Hepatocyte (in vitro differentiated cells): ENCODE results near the gene SCN2A. TPM values are rescaled to one million over a fixed set of nuclear protein-coding genes. Genes with fewer than 3 reads are reported as not detected.
A peak's percentile ranks its signal among the peaks of the same experiment; 100 is the strongest.

Source experiments
- DNase-seq: peaks from one replicate; pipeline ENCODE4 v3.0.0-alpha.2; 2016; ENCODE audit warnings: low spot score
- H2AFZ ChIP-seq: fragments of 200-600 bp; sonication (generic); 2 replicates; pipeline ENCODE4 v1.6.0; 2016; ENCODE audit warnings: antibody characterized with exemption, mild to moderate bottlenecking
- H3K27ac ChIP-seq: fragments of 200-600 bp; sonication (generic); 2 replicates; pipeline ENCODE4 v1.5.1; 2016; ENCODE audit warnings: mild to moderate bottlenecking
- H3K27me3 ChIP-seq: fragments of 200-600 bp; sonication (generic); 2 replicates; pipeline ENCODE4 v1.6.1; 2016
- H3K36me3 ChIP-seq: fragments of 200-600 bp; sonication (generic); replicated peaks from 2 replicates; pipeline ENCODE4 v1.5.1; 2016; ENCODE audit warnings: low read depth; ENCODE audit not compliant: insufficient read depth
- H3K4me1 ChIP-seq: fragments of 200-600 bp; sonication (generic); 2 replicates; pipeline ENCODE4 v1.5.1; 2016; ENCODE audit warnings: mild to moderate bottlenecking, moderate library complexity; ENCODE audit not compliant: insufficient read depth
- H3K4me2 ChIP-seq: fragments of 200-600 bp; sonication (generic); 2 replicates; pipeline ENCODE4 v1.6.0; 2016
- H3K4me3 ChIP-seq: fragments of 200-600 bp; sonication (generic); 2 replicates; pipeline ENCODE4 v1.5.1; 2016; ENCODE audit warnings: mild to moderate bottlenecking
- H3K79me2 ChIP-seq: fragments of 200-600 bp; sonication (generic); 2 replicates; pipeline ENCODE4 v1.6.0; 2017; ENCODE audit warnings: mild to moderate bottlenecking
- H3K9me2 ChIP-seq: fragments of 200-600 bp; sonication (generic); replicated peaks from 2 replicates; pipeline ENCODE4 v1.6.0; 2017; ENCODE audit warnings: mild to moderate bottlenecking; ENCODE audit not compliant: insufficient read depth
- H3K9me3 ChIP-seq: fragments of 200-600 bp; sonication (generic); 2 replicates; pipeline ENCODE4 v1.5.1; 2016; ENCODE audit warnings: low read depth, mild to moderate bottlenecking
- H4K20me1 ChIP-seq: fragments of 200-600 bp; sonication (generic); 2 replicates; pipeline ENCODE4 v1.6.0; 2016; ENCODE audit warnings: mild to moderate bottlenecking; ENCODE audit not compliant: insufficient read depth, poor library complexity, severe bottlenecking
- EZH2 ChIP-seq: fragments of 200-600 bp; sonication (generic); IDR thresholded peaks from 2 replicates; pipeline ENCODE4 v1.6.1; 2016; ENCODE audit warnings: antibody characterized with exemption, mild to moderate bottlenecking, borderline replicate concordance
- EZH2phosphoT487 ChIP-seq: fragments of 200-600 bp; sonication (generic); IDR thresholded peaks from one replicate; pipeline ENCODE4 v1.6.1; 2018; ENCODE audit warnings: antibody characterized with exemption, mild to moderate bottlenecking, low read depth, moderate library complexity; ENCODE audit not compliant: unreplicated experiment, severe bottlenecking
- WGBS: methylation state at CpG from one replicate; pipeline ENCODE4 v1.1.6; 2016; ENCODE audit warnings: low lambda C conversion rate; ENCODE audit errors: missing lambda C conversion rate; 5-methylcytosine and 5-hydroxymethylcytosine counted together
- polyA plus RNA-seq: library from polyadenylated mRNA; unstranded; fragments of >200 nt; fragmentation: Nextera tagmentation; extraction: Ambion mirVana; gene quantifications from 2 replicates; pipeline ENCODE4 v1.2.1, GENCODE V29; 2016
- total RNA-seq: library from RNA; depleted of rRNA; stranded (reverse); fragments of >200 nt; gene quantifications from 2 replicates; pipeline ENCODE4 v1.2.3, GENCODE V29; 2014
- TF ChIP-seq, protein P1 (sequence below): fragments of 200-600 bp; sonication (generic); IDR thresholded peaks from 2 replicates; pipeline ENCODE4 v1.5.1; 2016; ENCODE audit warnings: antibody characterized with exemption, mild to moderate bottlenecking; ENCODE audit not compliant: poor library complexity

Gene SCN2A
- total and polyA plus RNA-seq, 2 experiments from 2014 or later, result 0.86 to 2.9 TPM

DNA sequence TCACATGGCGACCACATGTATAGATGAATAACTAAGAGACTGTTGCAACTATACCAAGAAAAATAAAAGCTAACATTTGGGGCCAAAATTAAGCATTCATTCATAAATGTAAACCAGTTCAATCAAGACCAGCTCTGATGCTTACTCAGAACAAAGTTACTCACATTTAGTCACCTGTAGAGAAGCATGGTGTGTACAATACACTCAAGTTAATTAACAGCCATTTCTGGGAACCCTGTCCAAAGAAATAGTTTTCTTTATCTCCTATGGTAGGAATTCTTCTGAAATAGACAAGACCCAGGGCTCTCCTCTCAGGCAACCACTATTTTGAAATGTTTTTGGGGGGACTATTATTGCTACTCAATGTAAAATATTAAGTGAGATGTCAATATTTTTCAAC is 37.0 kb upstream of the SCN2A start:
- Histone ChIP-seq H3K27me3 (no peaks in the 10 kb centered on the region), H3K9me2 (no peaks in the 10 kb centered on the region), H3K4me3 (no peak overlapping the region), H3K36me3 (no peaks in the 10 kb centered on the region), H3K79me2 (no peaks in the 10 kb centered on the region), H3K4me1 (no peaks in the 10 kb centered on the region), H3K27ac (peak overlapping the region; percentile 58), H3K9me3 (no peaks in the 10 kb centered on the region), H3K4me2 (no peak overlapping the region), H2AFZ (no peak overlapping the region), H4K20me1 (no peaks in the 10 kb centered on the region)
- DNase-seq, result no peak
- TF ChIP-seq, protein P1, sequence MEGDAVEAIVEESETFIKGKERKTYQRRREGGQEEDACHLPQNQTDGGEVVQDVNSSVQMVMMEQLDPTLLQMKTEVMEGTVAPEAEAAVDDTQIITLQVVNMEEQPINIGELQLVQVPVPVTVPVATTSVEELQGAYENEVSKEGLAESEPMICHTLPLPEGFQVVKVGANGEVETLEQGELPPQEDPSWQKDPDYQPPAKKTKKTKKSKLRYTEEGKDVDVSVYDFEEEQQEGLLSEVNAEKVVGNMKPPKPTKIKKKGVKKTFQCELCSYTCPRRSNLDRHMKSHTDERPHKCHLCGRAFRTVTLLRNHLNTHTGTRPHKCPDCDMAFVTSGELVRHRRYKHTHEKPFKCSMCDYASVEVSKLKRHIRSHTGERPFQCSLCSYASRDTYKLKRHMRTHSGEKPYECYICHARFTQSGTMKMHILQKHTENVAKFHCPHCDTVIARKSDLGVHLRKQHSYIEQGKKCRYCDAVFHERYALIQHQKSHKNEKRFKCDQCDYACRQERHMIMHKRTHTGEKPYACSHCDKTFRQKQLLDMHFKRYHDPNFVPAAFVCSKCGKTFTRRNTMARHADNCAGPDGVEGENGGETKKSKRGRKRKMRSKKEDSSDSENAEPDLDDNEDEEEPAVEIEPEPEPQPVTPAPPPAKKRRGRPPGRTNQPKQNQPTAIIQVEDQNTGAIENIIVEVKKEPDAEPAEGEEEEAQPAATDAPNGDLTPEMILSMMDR, result no peak
- TF ChIP-seq EZH2phosphoT487, result no peak
- no peak for TF ChIP-seq EZH2
- 96% methylated on average over 1 of the region's 1 CpG for WGBS

DNA sequence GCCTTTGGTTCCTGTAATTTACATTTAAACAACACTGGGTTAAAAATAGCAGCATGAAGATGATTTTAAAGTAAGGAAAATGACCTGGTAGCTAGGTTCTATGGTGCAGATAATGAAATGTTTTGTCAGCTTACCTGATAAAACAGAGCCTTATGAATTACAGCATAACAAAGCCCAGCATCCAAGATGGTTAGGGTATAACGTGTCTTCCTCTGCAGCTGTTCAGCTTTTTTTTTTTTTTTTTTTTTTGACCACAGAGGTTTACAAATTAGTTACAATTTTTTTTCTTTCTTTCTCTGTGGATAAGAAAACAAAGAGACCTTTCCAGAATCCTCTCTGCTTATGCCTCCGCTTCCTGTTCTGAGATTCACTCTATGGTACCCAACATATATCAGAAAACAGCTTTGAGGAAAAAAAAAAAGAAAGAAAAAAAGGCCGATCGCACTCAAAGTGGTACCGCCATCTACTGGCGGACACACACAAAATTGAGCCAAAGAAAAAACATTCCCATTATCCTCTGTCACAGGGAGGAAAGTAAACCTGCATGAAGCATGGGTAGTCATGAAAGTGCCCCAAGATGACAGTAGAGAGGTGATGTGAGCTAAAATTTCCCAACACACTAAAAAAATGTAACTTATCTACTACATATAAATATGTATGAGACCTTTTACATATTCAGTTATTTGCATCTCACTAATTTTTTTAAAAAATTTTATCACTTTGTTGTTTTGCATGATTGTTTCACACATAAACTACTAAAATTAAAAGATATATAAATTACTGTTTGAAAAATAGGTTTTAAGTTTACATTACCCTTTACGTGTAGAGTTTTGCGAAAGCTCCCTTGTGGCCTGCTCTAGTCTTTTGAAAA is 35.3 kb upstream of the SCN2A start, which contains the start of gene SCN3A:
SCN3A (minus strand) TSS at position 362 of the 871 bp plus-strand sequence. CDS start 27,656 bp downstream, outside the sequence.
- peak; percentile 64 for DNase-seq
- WGBS, result 20% methylated on average over 8 of the region's 8 CpGs
- Histone ChIP-seq H3K4me1 (no peaks in the 10 kb centered on the region), H2AFZ (peak within 1 kb of the TSS; percentile 11), H3K9me3 (no peaks in the 10 kb centered on the region), H3K4me3 (no peak within 1 kb of the TSS), H3K27me3 (no peaks in the 10 kb centered on the region), H3K9me2 (no peaks in the 10 kb centered on the region), H3K79me2 (no peaks in the 10 kb centered on the region), H3K4me2 (peak within 1 kb of the TSS; percentile 35), H3K27ac (no peak within 1 kb of the TSS), H4K20me1 (no peaks in the 10 kb centered on the region), H3K36me3 (no peaks in the 10 kb centered on the region)
- TF ChIP-seq, protein P1, result peak; percentile 83
- TF ChIP-seq EZH2, result no peak

DNA sequence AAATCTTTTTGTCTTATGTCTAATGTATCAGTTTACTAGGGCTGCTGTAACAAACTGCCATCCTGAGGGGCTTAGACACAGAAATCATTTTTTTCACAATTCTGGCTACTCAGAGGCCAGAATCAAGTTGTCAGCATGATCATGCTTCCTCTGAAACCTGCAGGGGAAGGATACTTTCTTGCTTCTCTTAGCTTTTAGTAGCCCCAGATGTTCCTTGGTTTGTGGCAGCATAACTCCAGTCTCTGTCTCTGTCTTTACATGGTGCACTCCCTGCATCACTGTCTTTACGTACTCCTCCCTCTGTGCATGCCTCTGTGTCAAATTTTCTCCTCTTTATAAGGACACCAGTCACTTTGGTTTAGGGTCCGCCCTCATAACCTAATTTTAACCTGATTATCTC is 33.3 kb upstream of the SCN2A start:
- no peak for DNase-seq
- no peak overlapping the region for H2AFZ ChIP-seq
- no peaks in the 10 kb centered on the region for H3K27me3 ChIP-seq
- no peaks in the 10 kb centered on the region for H3K9me3 ChIP-seq
- H3K4me2 ChIP-seq, result no peak overlapping the region
- H3K27ac ChIP-seq, result no peak overlapping the region
- no peak overlapping the region for H3K4me3 ChIP-seq
- no peaks in the 10 kb centered on the region for H3K36me3 ChIP-seq
- no peaks in the 10 kb centered on the region for H3K79me2 ChIP-seq
- WGBS, result 95% methylated on average over 2 of the region's 2 CpGs
- no peaks in the 10 kb centered on the region for H3K4me1 ChIP-seq
- H3K9me2 ChIP-seq, result no peaks in the 10 kb centered on the region
- TF ChIP-seq, protein P1, result no peak
- TF ChIP-seq EZH2phosphoT487 (no peak), EZH2 (no peak)
- no peaks in the 10 kb centered on the region for H4K20me1 ChIP-seq
